Measurements from ENCODE around the gene GPR78.
A peak's percentile ranks its signal among the peaks of the same experiment; 100 is the strongest.

GPR78 gene

DNA sequence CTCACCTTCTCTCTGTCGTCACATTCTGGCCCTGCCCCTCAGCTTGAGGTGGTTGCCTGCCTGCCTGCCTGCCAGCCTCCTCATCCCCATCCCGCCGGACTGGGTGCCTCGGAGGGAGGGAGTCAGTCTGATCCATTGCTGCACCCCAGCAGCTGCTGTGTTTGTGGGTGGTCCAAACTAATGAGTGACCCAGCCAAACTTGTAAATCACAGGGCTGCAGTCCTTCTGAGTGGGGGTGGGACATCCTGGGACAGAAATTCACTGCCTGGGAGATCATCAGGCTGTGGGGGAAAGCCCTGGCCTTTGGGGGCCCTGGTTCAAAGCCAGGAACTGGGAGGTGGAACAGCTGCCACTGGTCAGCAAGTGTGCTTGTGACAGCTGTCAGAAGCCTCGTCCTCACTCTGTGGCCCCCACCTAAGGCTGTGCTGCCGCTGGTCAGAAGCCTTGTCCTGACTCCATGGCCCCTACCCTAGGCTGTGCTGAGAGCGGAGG, 5.6 kb downstream of the GPR78 start:
- no peak for DNase-seq (ENCODE audit: low spot score)
- no peak for FAIRE-seq

DNA sequence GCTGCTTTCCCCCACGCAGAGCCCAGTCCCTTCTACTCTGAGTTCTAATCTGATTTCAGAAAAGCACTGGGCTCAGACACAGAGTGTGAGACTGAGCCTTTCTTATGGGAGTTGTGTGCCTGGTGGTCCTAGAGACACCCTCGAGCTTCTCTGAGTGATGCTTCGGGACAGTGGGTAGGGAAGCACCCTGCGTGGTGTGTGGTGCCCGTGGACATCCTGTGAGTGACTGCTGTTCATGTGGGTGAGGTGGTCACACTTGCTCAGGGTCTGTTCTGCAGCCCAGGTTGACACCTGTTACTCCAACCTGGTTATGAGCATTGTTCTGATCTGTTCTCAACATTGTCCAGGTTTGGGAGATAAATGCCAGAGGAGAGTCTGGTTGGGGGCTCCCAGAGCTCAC, 6.1 kb downstream of the GPR78 start:
- DNase-seq (ENCODE audit: low spot score) (no peak), FAIRE-seq (no peak)

DNA sequence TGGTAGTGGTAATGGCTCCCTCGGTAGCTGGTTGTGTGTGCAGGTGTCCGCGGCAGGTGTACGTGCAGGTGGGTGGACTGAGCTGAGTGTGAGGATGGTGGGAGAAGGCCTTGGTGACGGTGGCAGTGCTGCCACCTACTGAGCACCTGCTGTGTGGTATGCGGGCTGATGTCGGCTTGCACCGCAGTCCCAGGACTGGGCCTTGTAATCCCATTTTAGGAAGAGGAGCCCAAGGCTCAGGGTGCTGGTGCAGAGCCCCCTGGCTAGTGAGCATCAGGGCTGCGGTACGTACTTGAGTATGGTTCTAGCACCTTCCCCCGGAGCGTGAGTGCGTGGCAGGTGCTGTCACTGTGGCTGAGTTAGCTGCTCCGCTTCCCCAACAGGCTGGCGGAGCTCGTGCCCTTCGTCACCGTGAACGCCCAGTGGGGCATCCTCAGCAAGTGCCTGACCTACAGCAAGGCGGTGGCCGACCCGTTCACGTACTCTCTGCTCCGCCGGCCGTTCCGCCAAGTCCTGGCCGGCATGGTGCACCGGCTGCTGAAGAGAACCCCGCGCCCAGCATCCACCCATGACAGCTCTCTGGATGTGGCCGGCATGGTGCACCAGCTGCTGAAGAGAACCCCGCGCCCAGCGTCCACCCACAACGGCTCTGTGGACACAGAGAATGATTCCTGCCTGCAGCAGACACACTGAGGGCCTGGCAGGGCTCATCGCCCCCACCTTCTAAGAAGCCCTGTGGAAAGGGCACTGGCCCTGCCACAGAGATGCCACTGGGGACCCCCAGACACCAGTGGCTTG, 6.7 kb downstream of the GPR78 start:
- peak; percentile 38 for DNase-seq (ENCODE audit: low spot score)

DNA sequence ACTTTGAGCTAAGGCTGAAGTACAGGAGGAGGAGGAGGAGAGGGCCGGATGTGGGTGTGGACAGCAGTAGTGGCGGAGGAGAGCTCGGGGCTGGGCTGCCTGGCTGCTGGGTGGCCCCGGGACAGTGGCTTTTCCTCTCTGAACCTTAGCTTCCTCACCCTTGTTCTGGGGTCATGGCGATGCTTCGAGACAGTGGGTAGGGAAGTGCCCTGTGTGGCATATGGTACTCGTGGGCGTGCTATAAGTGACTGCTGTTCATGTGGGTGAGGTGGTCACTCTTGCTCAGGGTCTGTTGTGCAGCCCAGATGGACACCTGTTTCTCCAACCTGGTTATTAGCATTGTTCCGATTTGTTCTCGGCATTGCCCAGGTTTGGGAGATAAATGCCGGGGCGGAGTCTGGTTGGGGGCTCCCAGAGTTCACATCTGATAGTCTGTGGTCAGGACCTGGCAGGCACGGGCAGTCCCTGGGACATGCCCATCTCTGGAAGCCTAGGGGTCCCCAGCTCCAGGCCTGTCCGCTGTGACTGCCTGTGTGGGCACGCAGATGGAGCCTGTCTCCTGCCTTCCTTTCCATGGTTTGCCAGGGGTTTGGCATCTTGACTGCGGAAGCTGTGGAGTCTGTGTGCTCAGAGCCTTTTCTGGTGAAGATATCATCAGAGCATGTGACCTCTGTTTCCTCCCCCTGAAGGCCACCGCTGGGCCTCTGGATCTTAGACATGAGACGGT, 7.4 kb downstream of the GPR78 start:
- DNase-seq (ENCODE audit: low spot score) (no peak), FAIRE-seq (no peak)

More for the DNA sequence above, 6.7 kb downstream of the GPR78 start:
- no peak for FAIRE-seq

DNA sequence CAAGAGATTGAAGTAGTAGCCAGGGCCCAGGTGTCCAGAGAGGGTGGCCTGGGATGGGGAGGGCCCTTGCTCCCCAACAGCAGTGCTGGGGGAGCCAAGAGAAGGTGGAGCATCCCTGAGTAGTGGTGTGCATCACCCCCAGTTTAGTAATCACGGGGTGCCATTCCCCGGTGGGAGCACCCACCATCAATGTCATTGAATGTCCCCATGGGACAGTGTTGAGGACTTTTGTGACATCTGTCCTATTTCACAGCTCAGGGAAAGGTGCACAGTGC, 7.9 kb downstream of the GPR78 start:
- DNase-seq (ENCODE audit: low spot score) (no peak), FAIRE-seq (no peak)

DNA sequence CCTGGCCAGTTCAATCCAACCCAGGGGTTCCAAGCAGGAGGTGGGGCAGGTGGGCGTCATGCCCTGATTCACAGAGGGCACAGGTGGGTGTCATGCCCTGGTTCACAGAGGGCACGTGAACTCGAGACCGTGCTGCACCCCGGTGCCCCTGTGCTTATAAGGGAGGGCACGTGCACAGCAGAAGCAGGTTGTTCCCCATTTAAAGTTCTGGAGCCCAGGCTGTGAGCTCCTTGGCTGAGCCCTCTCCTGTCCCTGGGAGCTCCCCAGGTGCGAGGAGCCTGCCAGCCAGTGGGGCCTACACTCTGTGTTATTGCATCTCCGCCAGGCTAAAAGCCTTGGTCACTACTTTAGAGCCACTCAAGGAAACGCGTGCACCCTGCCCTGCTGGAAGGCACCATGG, 9.1 kb downstream of the GPR78 start:
- no peak for FAIRE-seq
- no peak for DNase-seq (ENCODE audit: low spot score)

DNA sequence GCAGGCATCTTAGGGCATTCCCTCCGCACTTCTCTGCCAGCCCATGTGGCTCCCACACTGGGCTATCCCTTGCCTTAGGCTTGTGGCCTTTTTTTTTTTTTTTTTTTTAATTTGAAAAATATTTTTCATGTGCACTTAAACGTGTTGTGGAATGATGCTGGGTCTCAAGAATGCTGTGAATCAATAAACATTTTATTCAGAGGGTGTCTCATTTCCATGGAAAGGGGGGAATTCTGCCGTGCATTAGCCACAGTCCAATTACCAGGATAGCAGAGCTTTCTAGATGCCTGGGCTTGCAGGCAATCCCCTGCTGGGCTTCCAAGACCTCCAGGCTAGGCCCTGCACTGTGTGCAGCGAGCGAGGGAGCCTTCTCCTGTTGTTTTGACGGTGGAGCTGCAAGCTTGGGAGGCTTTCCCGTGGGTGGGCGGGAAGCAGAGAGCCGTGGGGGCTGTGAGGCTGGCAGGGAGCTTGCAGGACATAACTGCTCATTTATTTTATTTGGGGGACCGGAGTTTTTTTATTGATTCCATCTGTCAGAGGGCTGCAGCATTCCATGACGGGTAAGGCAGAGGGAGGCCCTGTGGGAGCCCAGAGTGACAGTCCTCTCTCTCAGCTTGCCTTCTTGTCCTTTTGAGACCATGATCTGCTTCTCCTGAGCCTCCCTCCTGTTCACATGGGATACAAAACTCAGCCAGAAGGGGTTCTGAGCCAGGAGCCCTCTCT, 9.8 kb downstream of the GPR78 start:
- DNase-seq (ENCODE audit: low spot score) (no peak), FAIRE-seq (no peak)

DNA sequence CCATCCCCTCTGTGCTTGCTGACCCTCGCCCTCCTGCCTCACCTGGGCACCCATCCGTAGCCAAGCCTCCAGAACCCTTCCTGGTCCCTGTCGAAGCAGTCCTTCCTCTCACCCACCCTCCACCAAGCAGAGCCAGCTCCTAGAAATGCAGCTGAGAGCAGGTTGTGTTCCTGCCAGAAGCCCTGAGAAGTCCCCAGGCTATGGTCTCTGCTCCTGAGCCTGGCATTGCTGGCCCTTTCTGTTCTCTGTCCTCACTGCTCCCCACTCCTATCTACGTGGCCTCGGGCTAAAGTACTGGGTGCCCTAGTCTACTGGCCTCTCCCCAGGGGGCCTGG, 10.3 kb downstream of the GPR78 start:
- FAIRE-seq (no peak), DNase-seq (ENCODE audit: low spot score) (no peak)

DNA sequence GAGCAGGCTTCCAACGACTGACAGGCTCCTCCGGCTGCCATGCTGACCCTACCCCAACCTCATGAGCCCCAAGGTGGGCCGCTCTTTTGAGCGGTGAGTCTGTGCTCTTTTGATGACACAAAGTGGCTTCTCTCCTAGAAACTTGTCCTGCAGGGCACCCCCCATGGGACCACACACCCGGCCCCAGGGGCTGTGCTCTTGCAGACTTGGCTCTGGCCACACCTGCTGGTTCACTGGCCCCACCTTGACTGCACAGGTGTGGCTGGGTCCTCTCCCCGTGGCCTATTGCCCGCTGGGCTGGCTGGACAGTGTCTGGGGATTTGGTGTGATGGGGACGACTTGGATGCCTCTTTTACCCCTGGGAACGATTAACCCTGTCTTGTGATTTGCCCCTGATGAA, 10.9 kb downstream of the GPR78 start:
- FAIRE-seq = no peak
- no peak for DNase-seq (ENCODE audit: low spot score)

DNA sequence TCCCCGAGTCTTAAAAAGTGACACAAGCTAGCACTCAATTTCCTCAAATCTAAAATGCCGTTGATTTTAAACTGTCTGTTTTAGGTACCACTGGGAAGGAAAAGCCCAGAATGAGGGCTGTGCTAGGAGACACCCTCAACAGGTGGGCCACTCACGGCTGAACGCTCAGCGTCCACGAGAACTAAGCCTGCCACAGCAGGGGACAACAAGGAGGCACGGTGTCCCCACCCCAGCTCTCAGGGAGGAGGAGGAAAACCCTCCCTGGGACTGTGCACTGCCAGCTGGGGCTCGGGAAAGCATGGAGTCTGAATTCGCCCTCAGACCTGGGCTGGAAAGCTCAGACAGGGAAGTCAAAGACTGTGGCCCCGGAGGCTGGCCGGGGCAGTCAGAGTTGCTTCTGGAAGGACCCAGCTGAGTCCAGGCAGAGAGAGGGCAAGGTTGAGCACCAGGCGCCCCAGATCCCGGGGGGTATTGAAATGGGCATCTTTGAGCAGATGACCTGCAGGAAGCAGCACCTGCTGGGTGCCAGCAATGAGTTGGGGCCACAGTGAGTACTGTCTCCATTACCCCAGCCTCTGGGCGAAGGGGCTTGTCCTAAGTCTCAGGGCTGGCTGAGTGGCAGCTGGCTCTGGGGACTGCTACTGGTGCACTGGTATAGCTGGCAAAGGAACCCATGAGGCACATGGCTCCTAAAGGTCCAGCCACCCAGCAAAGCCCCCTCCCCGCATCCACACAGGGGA, 11.6 kb downstream of the GPR78 start:
- FAIRE-seq (no peak), DNase-seq (ENCODE audit: low spot score) (no peak)

DNA sequence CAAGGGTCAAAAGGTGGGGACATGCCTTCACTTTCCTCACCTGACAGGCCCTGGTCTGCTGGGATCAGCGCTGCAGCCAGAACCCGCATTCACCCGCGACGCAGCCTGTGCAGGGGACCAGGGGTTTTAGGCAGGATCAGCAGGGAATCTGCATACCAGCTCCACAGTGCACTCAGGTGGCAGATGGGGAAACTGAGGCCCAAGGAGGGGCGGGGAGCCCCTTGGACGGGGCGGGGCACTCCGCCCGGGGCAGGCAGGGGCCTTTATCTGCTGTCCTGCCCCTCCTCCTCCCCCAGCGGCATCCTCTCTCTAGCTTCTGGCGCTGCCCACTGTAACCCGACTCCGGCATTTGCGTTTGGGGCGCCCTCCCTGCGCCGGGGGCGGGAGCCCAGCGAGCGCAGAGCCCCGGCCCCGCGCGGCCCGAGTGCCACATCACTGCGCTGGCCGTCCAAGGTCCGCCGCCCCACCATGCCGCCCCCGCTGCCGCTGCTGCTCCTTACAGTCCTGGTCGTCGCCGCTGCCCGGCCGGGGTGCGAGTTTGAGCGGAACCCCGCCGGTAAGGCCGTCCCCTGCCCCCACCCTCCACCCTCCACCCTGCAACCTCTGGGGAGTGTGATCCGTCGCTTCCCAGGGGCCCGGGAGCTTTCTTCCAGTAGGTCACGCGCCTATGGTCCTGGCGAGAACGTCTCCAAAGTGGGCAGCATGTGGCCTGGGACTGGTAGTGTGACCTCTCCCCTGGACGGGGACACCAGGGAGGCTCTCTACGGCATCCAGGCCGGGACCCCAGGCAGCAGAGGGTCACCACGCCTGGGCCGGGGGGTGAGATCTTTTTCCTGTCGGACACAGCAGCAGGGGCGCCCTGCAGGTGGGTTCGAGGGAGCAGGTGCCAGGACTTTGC, 12.4 kb downstream of the GPR78 start, which contains the start of gene CPZ:
Gene CPZ, plus strand, starts transcription at position 400 of the 898 bp plus-strand sequence. Its CDS starts 69 bp downstream, at position 469.
- FAIRE-seq (no peak), DNase-seq (ENCODE audit: low spot score) (peak; percentile 27)

DNA sequence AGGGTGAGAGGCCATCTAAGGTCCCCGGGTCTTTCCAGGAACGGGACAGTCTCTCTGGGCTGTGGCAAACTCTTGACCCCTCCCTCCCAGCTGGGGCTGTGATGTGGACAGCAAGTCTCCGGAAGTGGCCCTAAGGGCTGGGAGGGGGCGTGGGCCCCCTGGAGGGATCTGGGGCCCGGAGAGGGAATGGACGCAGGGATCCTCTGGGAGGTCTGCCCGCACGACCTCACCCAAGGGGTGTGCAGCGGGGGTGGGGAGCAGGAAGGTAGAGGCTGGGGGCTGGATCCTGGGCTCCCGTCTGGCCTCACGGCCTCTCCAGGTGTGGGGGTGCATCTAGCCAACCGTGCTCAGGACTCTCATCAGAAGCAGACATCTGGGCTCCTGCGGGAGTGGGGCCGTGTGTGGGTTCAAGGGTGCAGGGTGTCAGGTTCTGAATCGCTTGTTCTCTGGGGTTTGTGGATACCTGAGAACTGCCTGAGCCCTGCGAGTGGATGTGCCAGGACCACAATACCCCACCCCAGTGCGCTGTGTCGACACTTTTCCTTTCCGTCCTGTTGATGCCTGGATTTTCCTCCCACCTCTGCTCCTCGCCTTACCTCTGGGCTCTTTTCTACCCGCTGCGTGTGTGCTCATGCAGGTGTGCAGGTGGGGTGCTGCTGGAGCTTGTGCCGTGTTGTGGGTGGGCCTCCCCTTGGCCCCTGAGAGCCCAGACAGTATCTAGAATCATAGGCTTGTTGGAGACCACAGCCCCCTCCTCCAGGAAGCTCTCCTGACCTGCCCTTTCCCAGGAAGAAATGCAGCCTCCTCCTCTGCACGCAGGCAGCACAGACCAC, 13.3 kb downstream of the GPR78 start:
- FAIRE-seq (no peak), DNase-seq (ENCODE audit: low spot score) (no peak)

DNA sequence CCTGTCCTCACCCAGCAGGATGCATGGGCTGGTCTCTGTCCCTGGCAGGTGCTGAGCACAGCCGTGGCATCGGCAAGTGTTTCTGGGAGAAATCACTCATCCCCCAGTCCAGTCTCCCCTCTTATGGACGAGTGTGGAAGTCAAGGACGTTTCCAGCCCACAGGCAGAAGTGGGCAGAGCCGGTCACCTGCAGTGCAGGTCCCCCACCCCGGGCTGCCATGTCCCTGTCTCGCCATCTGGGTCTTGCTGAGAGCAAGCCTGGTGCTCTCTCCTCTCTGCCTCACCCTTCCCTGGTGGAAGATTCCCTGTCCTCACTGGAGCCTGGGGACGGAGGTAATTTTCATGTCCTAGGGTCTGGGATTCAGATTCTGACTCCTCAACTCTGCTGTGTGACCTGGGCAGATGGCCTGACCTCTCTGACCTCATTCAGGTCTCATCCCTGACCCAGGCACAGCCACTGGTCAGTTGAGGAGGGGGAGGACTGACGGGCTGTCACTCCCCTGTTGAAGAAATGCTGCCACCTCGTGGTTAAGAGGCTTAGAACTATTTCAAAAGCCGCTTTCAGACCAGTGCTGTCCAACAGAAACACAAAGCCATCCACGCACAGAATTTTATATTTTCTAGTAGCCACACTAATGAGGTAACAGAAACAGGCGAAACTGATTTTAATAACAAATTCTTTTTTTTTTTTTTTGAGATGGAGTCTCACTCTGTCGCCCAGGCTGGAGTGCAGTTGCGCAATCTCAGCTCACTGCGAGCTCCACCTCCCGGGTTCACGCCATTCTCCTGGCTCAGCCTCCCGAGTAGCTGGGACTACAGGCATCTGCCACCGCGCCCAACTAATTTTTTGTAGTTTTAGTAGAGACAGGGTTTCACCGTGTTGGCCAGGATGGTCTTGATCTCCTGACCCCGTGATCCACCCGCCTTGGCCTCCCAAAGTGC, 14.2 kb downstream of the GPR78 start:
- DNase-seq (ENCODE audit: low spot score) (peak; percentile 69), FAIRE-seq (no peak)

DNA sequence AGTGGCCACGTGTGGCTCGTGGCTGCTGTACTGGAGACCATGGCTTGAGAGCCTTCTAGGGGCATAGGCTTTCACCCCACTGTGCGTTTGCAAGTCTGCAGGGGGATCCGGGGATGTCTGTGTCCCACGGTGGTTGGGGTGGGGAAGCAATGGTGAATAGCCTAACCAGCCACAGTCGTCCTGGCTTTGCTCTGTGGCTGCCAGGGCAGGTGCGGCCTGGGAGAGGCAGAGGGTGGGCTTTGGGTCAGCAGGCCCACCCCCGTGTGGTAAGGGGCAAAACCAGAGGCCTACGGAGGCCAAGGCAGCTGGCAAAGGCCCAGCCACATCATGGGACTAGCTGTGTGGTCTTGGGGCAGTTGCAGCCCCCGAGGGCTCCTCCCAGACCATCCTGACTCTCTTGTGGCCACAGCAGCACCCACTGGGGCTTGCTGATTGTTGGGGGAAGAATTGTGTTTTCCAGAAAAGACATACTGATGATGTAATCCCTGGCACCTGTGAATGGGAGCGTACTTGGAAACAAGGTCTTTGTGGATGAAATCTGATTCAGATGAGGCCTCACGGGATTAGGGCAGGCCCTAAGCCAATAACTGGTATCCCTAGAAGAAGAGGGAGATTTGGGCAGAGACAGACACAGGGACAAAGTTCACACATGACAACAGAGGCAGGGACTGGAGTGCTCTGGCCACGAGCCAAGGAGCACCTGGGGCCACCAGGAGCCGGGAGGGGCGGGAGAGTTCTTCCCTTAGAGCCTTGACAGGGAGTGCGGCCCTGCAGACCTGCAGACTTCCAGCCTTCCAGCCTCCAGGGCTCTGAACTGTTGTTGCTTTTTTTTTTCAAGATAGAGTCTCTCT, 15.3 kb downstream of the GPR78 start:
- DNase-seq (ENCODE audit: low spot score) (no peak), FAIRE-seq (no peak)

DNA sequence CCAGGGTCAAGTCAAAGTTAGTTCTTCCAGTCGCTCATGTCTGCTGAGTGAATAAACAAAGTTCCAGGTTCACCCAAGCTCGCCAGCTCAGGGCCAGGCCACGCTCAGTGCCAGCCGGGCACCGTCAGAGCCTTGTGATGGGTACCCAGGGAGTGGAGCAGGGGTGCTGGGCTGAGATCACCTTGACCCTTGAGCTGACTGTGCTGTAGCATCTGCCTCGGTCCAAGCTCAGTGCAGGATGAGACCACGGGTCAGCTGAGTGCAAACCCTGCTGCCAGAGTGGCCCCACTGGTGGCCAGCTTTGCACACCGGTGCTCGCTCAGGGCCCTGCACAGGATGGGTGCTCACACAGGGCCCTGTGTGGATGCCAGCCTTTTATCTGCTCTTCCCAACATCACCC, 16.7 kb downstream of the GPR78 start:
- no peak for FAIRE-seq
- no peak for DNase-seq (ENCODE audit: low spot score)

DNA sequence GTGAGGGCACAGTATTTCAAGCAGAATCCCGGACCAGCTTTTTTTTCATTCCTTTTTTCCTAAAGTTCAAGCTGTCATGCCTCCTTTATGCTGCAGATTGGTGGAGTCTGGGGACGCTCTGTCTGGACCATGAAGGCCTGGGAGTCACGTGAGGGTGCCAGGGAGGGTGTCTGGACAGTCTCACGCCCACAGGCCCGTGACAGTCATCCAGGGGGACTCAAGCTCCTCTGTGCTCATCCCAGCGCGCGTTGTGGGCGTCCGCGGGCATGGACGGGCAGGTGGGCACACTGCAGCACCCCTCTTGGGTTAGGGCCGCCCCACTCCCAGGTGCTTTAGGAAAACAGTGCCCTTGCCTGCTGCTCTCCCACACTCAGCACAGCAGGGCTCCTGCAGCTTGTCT, 17.1 kb downstream of the GPR78 start:
- no peak for DNase-seq (ENCODE audit: low spot score)
- FAIRE-seq = no peak

DNA sequence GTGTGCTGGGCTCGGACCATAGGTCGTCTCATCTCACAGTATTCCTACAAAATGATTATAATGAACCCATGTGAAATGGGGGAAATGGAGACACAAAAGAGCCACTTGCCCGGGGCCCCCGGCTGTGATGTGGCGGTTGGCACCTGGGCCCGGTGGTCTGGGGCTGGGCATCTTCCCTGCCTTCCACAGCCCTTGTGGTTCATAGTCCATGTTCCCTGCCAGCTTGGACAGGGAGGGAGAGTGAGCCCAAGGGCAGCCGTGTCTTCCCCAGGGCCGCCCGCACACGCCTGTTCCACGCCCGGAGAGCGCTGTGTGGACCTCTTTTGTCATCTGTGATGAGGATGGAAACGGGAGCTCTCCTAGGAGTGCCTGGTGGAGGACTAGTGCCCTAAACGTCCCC, 17.6 kb downstream of the GPR78 start:
- no peak for FAIRE-seq

More for the DNA sequence above, 17.6 kb downstream of the GPR78 start:
- DNase-seq (ENCODE audit: low spot score) = no peak
